A549 treated with ZK216348 at 1 μM for 4 hours (cell line): ENCODE measurements around the gene XRN2. TPM values are rescaled to one million over a fixed set of nuclear protein-coding genes. Genes with fewer than 3 reads are reported as not detected.

Experiments
- total RNA-seq: library from RNA; stranded (reverse); fragments of 200-300 nt; extraction: Qiagen RNA extraction; gene quantifications from 5 replicates; pipeline ENCODE4 v1.2.3, GENCODE V29; 2022; ENCODE audit warnings: low read depth

The XRN2 gene
- total RNA-seq = 90.6 to 110 TPM (median 101 TPM) in 5 replicates

GRCh38 chr20:21303061-21303871 is at the start of gene XRN2:
XRN2 (plus strand) TSS chr20:21303331; CDS start chr20:21303399, 68 bp downstream.

GRCh38 chr20:21397341-21398108 is 94.4 kb downstream of the XRN2 start, which contains the start of gene NKX2-4:
NKX2-4 (minus strand) TSS chr20:21397526; CDS start chr20:21397399, 127 bp downstream.

Other genes with a start within 250 kb of the XRN2 start
- not detected in 5 replicates for gene LINC00237, start 197.0 kb upstream of the XRN2 start, total RNA-seq
- gene KIZ, start 177.2 kb upstream of the XRN2 start, total RNA-seq = 3.8 to 6.2 TPM (median 4.4 TPM) in 5 replicates
- gene NKX2-4, start 94.2 kb downstream of the XRN2 start, total RNA-seq = not detected in 5 replicates
- not detected in 5 replicates for gene NKX2-2, start 210.7 kb downstream of the XRN2 start, total RNA-seq